DOHH2 (cell line): ENCODE measurements around the gene ADAM33.

Experiments
- H3F3A ChIP-seq: fragments of 200-600 bp; sonication (generic), shearing (Covaris generic); 2 replicates; pipeline ENCODE4 v1.6.0; 2016; ENCODE audit warnings: antibody characterized with exemption, mild to moderate bottlenecking; ENCODE audit not compliant: control insufficient read depth, insufficient read depth
- H3K27ac ChIP-seq: fragments of 200-600 bp; sonication (generic); 2 replicates; pipeline ENCODE4 v1.5.1; 2014; ENCODE audit warnings: low read depth, mild to moderate bottlenecking, low read length, moderate library complexity
- H3K27me3 ChIP-seq: fragments of 200-600 bp; sonication (generic); 2 replicates; pipeline ENCODE4 v1.6.1; 2014; ENCODE audit warnings: mild to moderate bottlenecking, low read length, mixed read lengths; ENCODE audit not compliant: control insufficient read depth
- H3K36me3 ChIP-seq: fragments of 200-600 bp; sonication (generic); 2 replicates; pipeline ENCODE4 v1.6.1; 2014; ENCODE audit warnings: mild to moderate bottlenecking, low read length, moderate library complexity, mixed read lengths; ENCODE audit not compliant: control insufficient read depth
- H3K4me1 ChIP-seq: fragments of 200-600 bp; sonication (generic); 2 replicates; pipeline ENCODE4 v1.6.1; 2014; ENCODE audit warnings: mild to moderate bottlenecking, low read length, mixed read lengths; ENCODE audit not compliant: control insufficient read depth
- H3K4me2 ChIP-seq: fragments of 200-600 bp; sonication (generic); 2 replicates; pipeline ENCODE4 v1.6.0; 2014; ENCODE audit warnings: mild to moderate bottlenecking, low read length, moderate library complexity
- H3K4me3 ChIP-seq: fragments of 200-600 bp; sonication (generic); 2 replicates; pipeline ENCODE4 v1.5.1; 2014; ENCODE audit warnings: mild to moderate bottlenecking, low read length, mixed read lengths
- H3K79me2 ChIP-seq: fragments of 200-600 bp; sonication (generic); 2 replicates; pipeline ENCODE4 v1.6.1; 2014; ENCODE audit warnings: mild to moderate bottlenecking, low read length, mixed read lengths; ENCODE audit not compliant: control insufficient read depth
- H3K9me2 ChIP-seq: fragments of 200-600 bp; sonication (generic); replicated peaks from 2 replicates; pipeline ENCODE4 v1.6.1; 2014; ENCODE audit warnings: mild to moderate bottlenecking, low read length, mixed read lengths; ENCODE audit not compliant: control insufficient read depth
- H3K9me3 ChIP-seq: fragments of 200-600 bp; sonication (generic); 2 replicates; pipeline ENCODE4 v1.6.1; 2014; ENCODE audit warnings: antibody characterized with exemption, low read length, mixed read lengths; ENCODE audit not compliant: control insufficient read depth, insufficient read depth
- H4K20me1 ChIP-seq: fragments of 200-600 bp; sonication (generic); 2 replicates; pipeline ENCODE4 v1.6.0; 2014; ENCODE audit warnings: low read depth, mild to moderate bottlenecking, antibody characterized with exemption, low read length, moderate library complexity; ENCODE audit not compliant: control insufficient read depth, insufficient read depth
- CTCF ChIP-seq: fragments of 200-600 bp; sonication (generic); IDR thresholded peaks from one replicate; pipeline ENCODE4 v1.5.1; 2014; ENCODE audit warnings: antibody characterized with exemption, mild to moderate bottlenecking, low read depth, low read length; ENCODE audit not compliant: poor library complexity, severe bottlenecking
- EZH2phosphoT487 ChIP-seq: fragments of 200-600 bp; sonication (generic); IDR thresholded peaks from 2 replicates; pipeline ENCODE4 v1.6.1; 2017; ENCODE audit warnings: borderline replicate concordance, mild to moderate bottlenecking, antibody characterized with exemption, low read length, moderate library complexity, mixed read lengths

Gene ADAM33

DNA sequence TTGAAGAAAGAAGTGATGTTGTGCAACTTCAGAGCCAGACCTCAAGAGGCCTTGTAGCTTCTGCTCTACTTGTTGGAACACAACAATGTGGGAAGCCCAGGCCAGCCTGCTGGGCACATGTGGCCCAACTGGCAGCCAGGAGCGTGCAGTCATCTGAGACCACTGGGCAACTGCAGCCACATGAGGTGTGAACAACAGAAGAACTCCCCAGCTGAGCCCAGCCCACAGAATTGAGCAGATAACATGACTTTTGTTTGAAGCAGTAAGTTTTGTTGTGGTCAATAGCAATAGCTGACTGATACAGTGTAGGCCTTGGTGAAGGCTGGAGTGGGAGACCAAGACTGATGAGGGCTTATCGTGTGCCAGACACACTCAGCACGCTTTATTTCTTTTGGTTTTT lies 8.6 kb upstream of the ADAM33 start:
- no peaks in the 10 kb centered on the region for H3K36me3 ChIP-seq
- TF ChIP-seq CTCF (no peak), EZH2phosphoT487 (no peak)
- H3K79me2 ChIP-seq, result no peaks in the 10 kb centered on the region
- H3K27me3 ChIP-seq, result no peaks in the 10 kb centered on the region
- H3K27ac ChIP-seq, result no peak overlapping the region
- H3K4me1 ChIP-seq, result no peaks in the 10 kb centered on the region
- H3K9me3 ChIP-seq, result no peaks in the 10 kb centered on the region
- no peaks in the 10 kb centered on the region for H3K9me2 ChIP-seq
- H3K4me2 ChIP-seq, result no peak overlapping the region
- no peak overlapping the region for H3K4me3 ChIP-seq
- H4K20me1 ChIP-seq, result no peaks in the 10 kb centered on the region
- no peaks in the 10 kb centered on the region for H3F3A ChIP-seq

- no peaks in the 10 kb centered on the region for H3K4me1 ChIP-seq
- H3K27ac ChIP-seq, result no peak overlapping the region
- H3K36me3 ChIP-seq, result no peaks in the 10 kb centered on the region
- H3K79me2 ChIP-seq, result no peaks in the 10 kb centered on the region
- no peak overlapping the region for H3K4me2 ChIP-seq
- H3K27me3 ChIP-seq, result no peaks in the 10 kb centered on the region
- TF ChIP-seq CTCF (no peak), EZH2phosphoT487 (no peak)
- no peak overlapping the region for H3K4me3 ChIP-seq
- no peaks in the 10 kb centered on the region for H3F3A ChIP-seq
- no peaks in the 10 kb centered on the region for H4K20me1 ChIP-seq
- no peaks in the 10 kb centered on the region for H3K9me2 ChIP-seq
- no peaks in the 10 kb centered on the region for H3K9me3 ChIP-seq
These were observed 8.2 kb upstream of the ADAM33 start for GRCh38 chr20:3689978-3690377.

GRCh38 chr20:3687655-3688054 lies 5.8 kb upstream of the ADAM33 start:
- Histone ChIP-seq H3K27ac (no peak overlapping the region), H3K27me3 (no peaks in the 10 kb centered on the region), H3F3A (no peaks in the 10 kb centered on the region), H4K20me1 (no peaks in the 10 kb centered on the region), H3K4me1 (no peaks in the 10 kb centered on the region), H3K4me2 (no peak overlapping the region), H3K36me3 (no peaks in the 10 kb centered on the region), H3K4me3 (no peak overlapping the region), H3K9me3 (no peaks in the 10 kb centered on the region), H3K79me2 (no peaks in the 10 kb centered on the region), H3K9me2 (no peaks in the 10 kb centered on the region)
- no peak for TF ChIP-seq CTCF
- TF ChIP-seq EZH2phosphoT487, result no peak

DNA sequence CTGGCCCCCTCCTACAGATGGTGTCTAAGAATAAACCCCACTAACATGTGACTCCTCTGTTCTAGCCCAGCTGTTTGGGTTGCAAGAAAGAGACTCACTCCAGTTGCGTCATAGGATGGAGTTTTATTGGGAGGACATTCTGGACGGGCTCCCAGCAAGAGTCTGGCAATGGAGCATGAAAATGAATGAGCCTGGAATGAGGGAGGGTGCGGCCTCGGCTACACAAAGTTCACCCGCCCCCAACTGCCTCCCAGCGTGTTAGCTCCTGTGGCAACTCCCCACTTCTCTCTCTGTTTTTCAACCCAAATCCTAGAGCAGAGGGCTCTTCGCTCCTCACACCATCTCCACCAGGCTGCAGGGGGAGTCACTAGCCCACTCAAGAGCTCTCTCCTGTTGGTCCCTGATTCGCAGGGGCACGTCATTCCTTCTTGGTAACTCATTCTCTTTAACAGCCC lies 5.1 kb upstream of the ADAM33 start:
- H3K79me2 ChIP-seq, result no peaks in the 10 kb centered on the region
- no peak overlapping the region for H3K27ac ChIP-seq
- no peaks in the 10 kb centered on the region for H3K4me1 ChIP-seq
- no peaks in the 10 kb centered on the region for H4K20me1 ChIP-seq
- no peaks in the 10 kb centered on the region for H3F3A ChIP-seq
- H3K4me2 ChIP-seq, result no peak overlapping the region
- no peak overlapping the region for H3K4me3 ChIP-seq
- no peaks in the 10 kb centered on the region for H3K27me3 ChIP-seq
- H3K9me2 ChIP-seq, result no peaks in the 10 kb centered on the region
- H3K36me3 ChIP-seq, result no peaks in the 10 kb centered on the region
- TF ChIP-seq EZH2phosphoT487 (no peak), CTCF (no peak)
- H3K9me3 ChIP-seq, result no peaks in the 10 kb centered on the region
